Left lung (tissue), 10 donors: ENCODE measurements around the gene WWP2. TPM values are rescaled to one million over a fixed set of nuclear protein-coding genes. Genes with fewer than 3 reads are reported as not detected.

Source experiments
- ATAC-seq: fragments of 200-7000 bp; cut with Tn5 transposase; one replicate; pipeline ENCODE4 v1.9.1; 2020; ENCODE audit warnings: moderate library complexity
- DNase-seq, 4 donors: peaks; one replicate each; pipeline ENCODE4 v3.0.0-alpha.2; 2013 to 2020
- H3K27ac ChIP-seq, 2 donors: fragments of 200-600 bp; sonication (generic) in 1 of 2; one replicate each; pipeline versions ENCODE4 v1.5.0 to v1.8.0; 2020 to 2021
- H3K27me3 ChIP-seq, 2 donors: fragments of 200-600 bp; sonication (generic) in 1 of 2; one replicate each; pipeline versions ENCODE4 v1.5.0 to v1.8.0; 2020 to 2021
- H3K36me3 ChIP-seq, 2 donors: fragments of 200-600 bp; sonication (generic) in 1 of 2; one replicate each; pipeline versions ENCODE4 v1.5.0 to v1.8.0; 2020 to 2021
- H3K4me1 ChIP-seq, 2 donors: fragments of 200-600 bp; one replicate each; pipeline ENCODE4 v1.8.0; 2021
- H3K4me3 ChIP-seq, 2 donors: fragments of 200-600 bp; sonication (generic) in 1 of 2; one replicate each; pipeline versions ENCODE4 v1.5.0 to v1.8.0; 2020 to 2021; ENCODE audit warnings: mild to moderate bottlenecking in 1 of 2
- H3K9me3 ChIP-seq, 2 donors: fragments of 200-600 bp; sonication (generic) in 1 of 2; one replicate each; pipeline versions ENCODE4 v1.5.0 to v1.8.0; 2020 to 2021
- intact Hi-C, 2 donors: fragments of 100-400 bp; cut with DNase I; formaldehyde crosslinking; loops; one replicate each; pipeline versions ENCODE4 v1.11.2 to v1.14.2; 2022
- polyA plus RNA-seq, 6 donors: library from polyadenylated mRNA; unstranded; fragments of 120-200 nt; gene quantifications; one replicate each; pipeline ENCODE4 v1.2.1, GENCODE V29; 2013; ENCODE audit not compliant: insufficient read length in 6 of 6
- total RNA-seq, 2 donors: library from RNA; stranded (reverse); fragmentation: NEBNext Ultra II Directional; extraction: Animal tissue kit (Norgen Biotek cat#: 25700); gene quantifications; one replicate each; pipeline ENCODE4 v1.2.1, GENCODE V29; 2021
- TF ChIP-seq, protein P1 (sequence below), 2 donors: fragments of 200-600 bp; sonication (generic) in 1 of 2; IDR thresholded peaks; one replicate each; pipeline versions ENCODE4 v1.5.0 to v1.8.0; 2021; ENCODE audit warnings: antibody characterized with exemption in 2 of 2
- donor health status: DM: no; HTN: yes; CAD: no.
- donor health status: DM: no; HTN: no; CAD: no.

WWP2 gene
- total and polyA plus RNA-seq, 8 donors = 30.2 to 73.0 (median 34.6) TPM

GRCh38 chr16:69903865-69904415 is 141.8 kb downstream of the WWP2 start:
- Histone ChIP-seq H3K27ac (no peak overlapping the region), H3K4me1 (no peaks in the 10 kb centered on the region)

GRCh38 chr16:69904495-69905170 is 142.5 kb downstream of the WWP2 start:
- Histone ChIP-seq H3K27me3 (no peaks in the 10 kb centered on the region), H3K36me3 (peaks cover 0 to 62% of the 10 kb centered on the region in 2 donors), H3K4me3 (no peak overlapping the region), H3K27ac (no peak overlapping the region), H3K9me3 (no peaks in the 10 kb centered on the region), H3K4me1 (no peaks in the 10 kb centered on the region)
- ATAC-seq = peak; percentile 53
- intact Hi-C loops = no loop called here
- DNase-seq = no peak
- TF ChIP-seq, protein P1, sequence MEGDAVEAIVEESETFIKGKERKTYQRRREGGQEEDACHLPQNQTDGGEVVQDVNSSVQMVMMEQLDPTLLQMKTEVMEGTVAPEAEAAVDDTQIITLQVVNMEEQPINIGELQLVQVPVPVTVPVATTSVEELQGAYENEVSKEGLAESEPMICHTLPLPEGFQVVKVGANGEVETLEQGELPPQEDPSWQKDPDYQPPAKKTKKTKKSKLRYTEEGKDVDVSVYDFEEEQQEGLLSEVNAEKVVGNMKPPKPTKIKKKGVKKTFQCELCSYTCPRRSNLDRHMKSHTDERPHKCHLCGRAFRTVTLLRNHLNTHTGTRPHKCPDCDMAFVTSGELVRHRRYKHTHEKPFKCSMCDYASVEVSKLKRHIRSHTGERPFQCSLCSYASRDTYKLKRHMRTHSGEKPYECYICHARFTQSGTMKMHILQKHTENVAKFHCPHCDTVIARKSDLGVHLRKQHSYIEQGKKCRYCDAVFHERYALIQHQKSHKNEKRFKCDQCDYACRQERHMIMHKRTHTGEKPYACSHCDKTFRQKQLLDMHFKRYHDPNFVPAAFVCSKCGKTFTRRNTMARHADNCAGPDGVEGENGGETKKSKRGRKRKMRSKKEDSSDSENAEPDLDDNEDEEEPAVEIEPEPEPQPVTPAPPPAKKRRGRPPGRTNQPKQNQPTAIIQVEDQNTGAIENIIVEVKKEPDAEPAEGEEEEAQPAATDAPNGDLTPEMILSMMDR (IDR thresholded peaks at IDR 0.05) = no peak

More at GRCh38 chr16:69903865-69904415, 141.8 kb downstream of the WWP2 start:
- no peak for DNase-seq
- H3K4me3 ChIP-seq = no peak overlapping the region
- H3K27me3 ChIP-seq = no peaks in the 10 kb centered on the region
- TF ChIP-seq, protein P1 (IDR thresholded peaks at IDR 0.05) = no peak
- no peak for ATAC-seq
- no peaks in the 10 kb centered on the region for H3K9me3 ChIP-seq
- peaks cover 0 to 60% of the 10 kb centered on the region in 2 donors for H3K36me3 ChIP-seq
- intact Hi-C loops = no loop called here

- ATAC-seq (no peak), DNase-seq (no peak)
- Histone ChIP-seq H3K27ac (no peak overlapping the region), H3K9me3 (no peaks in the 10 kb centered on the region), H3K36me3 (peaks cover 0 to 67% of the 10 kb centered on the region in 2 donors), H3K4me3 (no peak overlapping the region), H3K4me1 (no peaks in the 10 kb centered on the region), H3K27me3 (no peaks in the 10 kb centered on the region)
- TF ChIP-seq, protein P1 (IDR thresholded peaks at IDR 0.05) = no peak
- intact Hi-C loops = no loop called here
Measured at GRCh38 chr16:69905171-69905555, 143.0 kb downstream of the WWP2 start.

DNA sequence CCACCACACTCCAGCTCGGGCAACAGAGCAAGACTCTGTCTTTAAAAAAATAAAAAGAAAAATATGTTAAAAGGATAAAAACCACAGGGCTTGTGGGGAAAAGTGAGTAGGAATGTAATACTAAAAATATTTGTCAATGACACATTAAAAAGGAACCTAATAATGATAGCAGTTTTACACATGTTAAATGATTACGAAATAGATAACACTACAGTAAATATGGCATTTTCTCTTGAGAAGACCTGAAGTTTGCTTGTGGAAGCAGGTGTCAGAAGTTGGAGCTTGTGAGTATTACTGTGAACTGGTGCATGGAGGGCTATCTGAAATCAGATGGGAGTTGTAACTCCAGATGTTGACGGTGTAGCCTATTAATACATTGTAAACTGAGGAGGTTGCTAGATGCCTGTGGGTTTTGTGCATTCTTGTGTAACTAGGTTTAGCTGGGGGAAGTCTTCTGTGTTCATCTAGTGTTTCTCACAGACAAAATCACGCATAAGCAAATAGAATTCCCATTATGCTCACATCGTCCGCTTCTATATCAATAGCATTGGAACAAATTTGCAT is 144.8 kb downstream of the WWP2 start:
- no peak overlapping the region for H3K4me3 ChIP-seq

GRCh38 chr16:69909043-69909442 is 146.9 kb downstream of the WWP2 start:
- intact Hi-C loops = no loop called here
- TF ChIP-seq, protein P1 (IDR thresholded peaks at IDR 0.05) = no peak
- no peak overlapping the region for H3K27ac ChIP-seq
- H3K36me3 ChIP-seq = peaks cover 0 to 53% of the 10 kb centered on the region in 2 donors
- H3K27me3 ChIP-seq = no peaks in the 10 kb centered on the region
- DNase-seq (no peak), ATAC-seq (no peak)
- no peak overlapping the region for H3K4me3 ChIP-seq
- no peaks in the 10 kb centered on the region for H3K4me1 ChIP-seq
- no peaks in the 10 kb centered on the region for H3K9me3 ChIP-seq

More for the DNA sequence above, 144.8 kb downstream of the WWP2 start:
- intact Hi-C loops = no loop called here
- Histone ChIP-seq H3K27ac (no peak overlapping the region), H3K9me3 (no peaks in the 10 kb centered on the region), H3K27me3 (no peaks in the 10 kb centered on the region), H3K36me3 (peaks cover 0 to 68% of the 10 kb centered on the region in 2 donors), H3K4me1 (no peaks in the 10 kb centered on the region)
- DNase-seq = no peak
- no peak for ATAC-seq
- TF ChIP-seq, protein P1 (IDR thresholded peaks at IDR 0.05) = no peak
